Suprapubic skin (tissue), 4 donors: ENCODE measurements around the gene ABCD2.

Experiments
- EP300 ChIP-seq: sonication (generic); formaldehyde crosslinking; IDR thresholded peaks from one replicate; pipeline ENCODE4 v1.6.1; 2017; ENCODE audit warnings: antibody characterized with exemption
- POLR2A ChIP-seq, 2 donors: fragments of 450-650 bp; IDR thresholded peaks; one replicate each; pipeline ENCODE4 v1.6.1; 2017; ENCODE audit warnings: antibody characterized with exemption in 2 of 2, mild to moderate bottlenecking in 2 of 2, moderate library complexity in 2 of 2
- POLR2AphosphoS5 ChIP-seq, 3 donors: sonication (generic); formaldehyde crosslinking; IDR thresholded peaks; one replicate each; pipeline ENCODE4 v1.6.1; 2017; ENCODE audit warnings: antibody characterized with exemption in 3 of 3
- TF ChIP-seq, protein P1 (sequence below), 2 donors: fragments of 200-600 bp in 1 of 2; fragments of 450-650 bp in 1 of 2; sonication (generic) in 1 of 2; IDR thresholded peaks; one replicate each; pipeline ENCODE4 v1.5.1; 2016 to 2019; ENCODE audit warnings: antibody characterized with exemption in 2 of 2, mild to moderate bottlenecking in 1 of 2, moderate library complexity in 1 of 2

DNA sequence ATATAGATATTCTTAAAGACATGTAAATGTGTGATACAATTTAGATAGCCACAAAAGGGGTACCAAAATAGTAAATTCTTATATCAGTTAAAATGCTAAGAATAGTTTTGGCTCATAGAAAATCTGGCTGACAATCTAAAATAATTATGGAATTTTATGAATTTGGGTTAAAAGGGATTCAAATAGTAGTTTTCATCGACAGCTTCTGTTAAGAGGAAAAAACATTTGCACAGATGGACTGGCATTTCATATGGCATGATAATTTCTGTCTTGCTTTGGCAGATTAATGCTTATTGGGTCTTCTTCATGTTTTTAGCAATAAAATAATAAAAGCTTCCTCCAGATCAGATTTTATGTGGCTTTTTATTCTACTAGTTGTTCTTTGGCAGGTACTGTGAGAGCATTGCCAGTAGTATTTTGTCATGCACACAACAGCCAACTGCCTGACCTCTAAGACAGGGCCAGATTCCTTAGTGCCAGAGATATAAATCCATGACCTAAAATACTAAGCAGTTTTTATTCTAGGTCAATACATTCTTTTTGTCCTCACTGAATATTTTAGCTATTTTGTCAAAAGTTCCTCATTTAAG is 9.1 kb downstream of the ABCD2 start:
- TF ChIP-seq, protein P1, sequence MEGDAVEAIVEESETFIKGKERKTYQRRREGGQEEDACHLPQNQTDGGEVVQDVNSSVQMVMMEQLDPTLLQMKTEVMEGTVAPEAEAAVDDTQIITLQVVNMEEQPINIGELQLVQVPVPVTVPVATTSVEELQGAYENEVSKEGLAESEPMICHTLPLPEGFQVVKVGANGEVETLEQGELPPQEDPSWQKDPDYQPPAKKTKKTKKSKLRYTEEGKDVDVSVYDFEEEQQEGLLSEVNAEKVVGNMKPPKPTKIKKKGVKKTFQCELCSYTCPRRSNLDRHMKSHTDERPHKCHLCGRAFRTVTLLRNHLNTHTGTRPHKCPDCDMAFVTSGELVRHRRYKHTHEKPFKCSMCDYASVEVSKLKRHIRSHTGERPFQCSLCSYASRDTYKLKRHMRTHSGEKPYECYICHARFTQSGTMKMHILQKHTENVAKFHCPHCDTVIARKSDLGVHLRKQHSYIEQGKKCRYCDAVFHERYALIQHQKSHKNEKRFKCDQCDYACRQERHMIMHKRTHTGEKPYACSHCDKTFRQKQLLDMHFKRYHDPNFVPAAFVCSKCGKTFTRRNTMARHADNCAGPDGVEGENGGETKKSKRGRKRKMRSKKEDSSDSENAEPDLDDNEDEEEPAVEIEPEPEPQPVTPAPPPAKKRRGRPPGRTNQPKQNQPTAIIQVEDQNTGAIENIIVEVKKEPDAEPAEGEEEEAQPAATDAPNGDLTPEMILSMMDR (IDR thresholded peaks at IDR 0.05): no peak
- no peak for TF ChIP-seq EP300
- no peak for TF ChIP-seq POLR2A (IDR thresholded peaks at IDR 0.05)
- no peak for TF ChIP-seq POLR2AphosphoS5 (IDR thresholded peaks at IDR 0.05)
